Activated CD8-positive, alpha-beta memory T cell treated with anti-CD3 and anti-CD28 coated beads, Interleukin-2, amount 50 U/mL, for 1 hour (primary cell): Measurements from ENCODE around the gene MAML1.

Source experiments
- DNase-seq: peaks from one replicate; pipeline ENCODE4 v3.0.0-alpha.2; 2020; ENCODE audit errors: extremely low read depth

MAML1 gene

DNA sequence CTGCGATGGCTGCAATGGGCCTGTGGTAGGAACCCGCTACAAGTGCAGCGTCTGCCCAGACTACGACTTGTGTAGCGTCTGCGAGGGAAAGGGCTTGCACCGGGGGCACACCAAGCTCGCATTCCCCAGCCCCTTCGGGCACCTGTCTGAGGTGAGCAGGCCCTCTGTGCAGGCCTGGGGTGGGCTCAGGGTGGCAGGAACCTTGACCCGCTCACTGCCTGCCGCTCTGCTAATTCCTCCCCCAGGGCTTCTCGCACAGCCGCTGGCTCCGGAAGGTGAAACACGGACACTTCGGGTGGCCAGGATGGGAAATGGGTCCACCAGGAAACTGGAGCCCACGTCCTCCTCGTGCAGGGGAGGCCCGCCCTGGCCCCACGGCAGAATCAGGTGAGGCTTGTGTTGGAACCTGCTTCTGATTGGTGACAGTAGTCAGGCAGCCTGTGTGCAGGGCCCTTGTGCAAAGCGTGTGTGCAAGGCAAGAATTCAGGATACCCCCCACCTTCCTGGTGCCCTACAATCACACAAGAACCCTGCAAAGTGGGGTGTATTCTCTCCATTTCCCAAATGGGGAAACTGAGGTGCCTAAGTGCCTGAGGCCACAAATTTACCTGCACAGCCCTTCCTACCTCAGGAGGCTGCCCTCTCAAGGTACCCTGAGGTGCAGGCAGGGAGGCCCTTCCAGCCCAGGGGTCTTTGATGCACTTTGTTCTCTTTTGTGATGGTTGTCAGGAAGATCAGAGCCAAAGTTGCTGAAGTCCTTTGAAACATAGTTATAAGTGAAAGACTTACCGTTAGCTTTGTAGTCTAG is 91.5 kb downstream of the MAML1 start:
- DNase-seq = no peak

DNA sequence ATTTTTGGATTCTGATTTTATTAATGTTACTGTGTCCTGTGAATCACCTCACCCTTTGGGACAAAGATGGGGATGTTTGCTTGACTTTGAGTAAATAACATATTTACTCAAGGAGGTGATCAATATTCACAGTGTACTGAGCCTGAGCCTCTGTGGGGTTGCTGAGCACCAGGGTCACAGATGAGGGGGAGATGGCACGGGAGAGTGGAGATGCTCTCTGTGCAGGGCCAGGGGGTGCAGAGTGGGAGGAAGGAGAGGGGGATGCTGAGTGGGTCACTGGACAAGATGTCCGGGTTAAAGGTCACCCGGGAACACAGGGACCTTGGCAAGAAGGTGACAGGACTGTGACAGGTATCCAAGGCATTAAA is 92.1 kb downstream of the MAML1 start:
- DNase-seq = no peak

DNA sequence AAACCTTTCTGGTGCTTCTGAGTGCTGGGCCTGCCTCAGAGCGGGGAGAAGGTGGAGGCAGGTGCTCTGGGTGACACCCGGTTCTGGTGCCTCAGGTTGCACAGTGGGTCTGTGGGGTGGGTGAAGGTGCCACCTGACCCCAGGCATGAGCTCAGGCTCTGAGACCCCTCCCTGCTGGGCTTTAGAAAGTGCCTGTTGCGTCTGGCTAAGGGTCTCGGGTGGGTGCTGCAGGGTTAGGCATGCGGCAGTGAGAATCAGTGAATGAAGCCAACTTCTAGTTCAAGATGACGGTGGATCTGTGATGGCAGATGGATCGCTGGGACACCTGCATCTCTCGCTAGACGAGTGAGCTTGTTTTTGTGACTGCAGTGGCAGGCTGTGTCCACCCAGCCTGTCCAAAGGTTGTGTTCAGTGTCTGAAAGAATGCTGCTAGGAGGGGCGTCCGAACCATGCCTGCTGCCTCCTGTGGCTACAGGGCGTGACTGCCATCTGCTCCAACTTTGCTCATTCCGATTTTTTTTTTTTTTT is 93.1 kb downstream of the MAML1 start:
- DNase-seq = no peak
